ENCODE results near the gene BTBD6. TPM values are rescaled to one million over a fixed set of nuclear protein-coding genes. Genes with fewer than 3 reads are reported as not detected.
"Not testable (repeated sequence)": the region's sequence is repeated elsewhere in the genome, so short reads cannot be mapped to it uniquely, and the experiment has no call there.

The BTBD6 gene
- total and polyA plus RNA-seq, 4 donors: 30.9 to 54.1 (median 47.8) TPM

- ATAC-seq (ENCODE audit: insufficient read depth, low FRiP score): no peak
- WGBS, 2 donors: 90 to 92% methylated on average over 24 of the region's 24 CpGs
Observed at GRCh38 chr14:105287249-105288102, 39.1 kb downstream of the BTBD6 start.

GRCh38 chr14:105288936-105289335, 40.6 kb downstream of the BTBD6 start:
- not testable (repeated sequence) for H3K27me3 ChIP-seq (ENCODE audit: control insufficient read depth in 3 of 3, insufficient read depth in 3 of 3, low read length in 2 of 3); H3K27ac ChIP-seq (ENCODE audit: low read depth in 1 of 2, low read length in 1 of 2); H3K9ac ChIP-seq (ENCODE audit: insufficient read depth in 1 of 2, low read length in 2 of 2); H3K36me3 ChIP-seq (ENCODE audit: control insufficient read depth in 4 of 4, insufficient read depth in 4 of 4, low read length in 4 of 4); H3K4me3 ChIP-seq; DNase-seq; ATAC-seq (ENCODE audit: insufficient read depth, low FRiP score); H3K9me3 ChIP-seq (ENCODE audit: control insufficient read depth in 4 of 4, insufficient read depth in 3 of 4, low read length in 3 of 4)
- 90% methylated on average over 6 of the region's 6 CpGs for WGBS, 2 donors
- H3K4me1 ChIP-seq (ENCODE audit: control insufficient read depth in 5 of 5, insufficient read depth in 5 of 5, low read length in 5 of 5): peaks cover 0 to 14% (median 0%) of the 10 kb centered on the region in 5 donors

More at GRCh38 chr14:105287249-105288102, 39.1 kb downstream of the BTBD6 start:
- TF ChIP-seq CTCF (IDR thresholded peaks at IDR 0.05; ENCODE audit: control extremely low read depth, extremely low read depth): no peak
- Histone ChIP-seq H3K27me3 (ENCODE audit: control insufficient read depth in 3 of 3, insufficient read depth in 3 of 3, low read length in 2 of 3) (no peaks in the 10 kb centered on the region), H3K4me3 (no peak overlapping the region), H3K27ac (ENCODE audit: low read depth in 1 of 2, low read length in 1 of 2) (no peak overlapping the region), H3K36me3 (ENCODE audit: control insufficient read depth in 4 of 4, insufficient read depth in 4 of 4, low read length in 4 of 4) (peaks cover 0 to 2% (median 0%) of the 10 kb centered on the region in 4 donors), H3K9me3 (ENCODE audit: control insufficient read depth in 4 of 4, insufficient read depth in 3 of 4, low read length in 3 of 4) (no peaks in the 10 kb centered on the region), H3K4me1 (ENCODE audit: control insufficient read depth in 5 of 5, insufficient read depth in 5 of 5, low read length in 5 of 5) (peaks cover 0 to 5% (median 0%) of the 10 kb centered on the region in 5 donors), H3K9ac (ENCODE audit: insufficient read depth in 1 of 2, low read length in 2 of 2) (no peak overlapping the region)
- DNase-seq: no peak

GRCh38 chr14:105290621-105291346, 42.5 kb downstream of the BTBD6 start:
- H3K27me3 ChIP-seq (ENCODE audit: control insufficient read depth in 3 of 3, insufficient read depth in 3 of 3, low read length in 2 of 3): no peaks in the 10 kb centered on the region
- H3K9ac ChIP-seq (ENCODE audit: insufficient read depth in 1 of 2, low read length in 2 of 2): no peak overlapping the region
- ATAC-seq (ENCODE audit: insufficient read depth, low FRiP score) (no peak), DNase-seq (no peak)
- H3K27ac ChIP-seq (ENCODE audit: low read depth in 1 of 2, low read length in 1 of 2): no peak overlapping the region
- peaks cover 0 to 15% (median 6%) of the 10 kb centered on the region in 5 donors for H3K4me1 ChIP-seq (ENCODE audit: control insufficient read depth in 5 of 5, insufficient read depth in 5 of 5, low read length in 5 of 5)
- no peak for TF ChIP-seq CTCF (IDR thresholded peaks at IDR 0.05; ENCODE audit: control extremely low read depth, extremely low read depth)
- no peaks in the 10 kb centered on the region for H3K9me3 ChIP-seq (ENCODE audit: control insufficient read depth in 4 of 4, insufficient read depth in 3 of 4, low read length in 3 of 4)
- 49 to 66% methylated on average over 13 of the region's 13 CpGs for WGBS, 2 donors
- no peaks in the 10 kb centered on the region for H3K36me3 ChIP-seq (ENCODE audit: control insufficient read depth in 4 of 4, insufficient read depth in 4 of 4, low read length in 4 of 4)
- no peak overlapping the region for H3K4me3 ChIP-seq
